GM23248 (cell line): Measurements from ENCODE around the gene FLT3.

Experiments
- EZH2 ChIP-seq: fragments of 200-600 bp; sonication (generic); IDR thresholded peaks from 2 replicates; pipeline ENCODE4 v1.6.1; 2018; ENCODE audit warnings: antibody characterized with exemption, mild to moderate bottlenecking; ENCODE audit not compliant: insufficient read depth, poor library complexity, severe bottlenecking
- EZH2phosphoT487 ChIP-seq: fragments of 200-600 bp; sonication (generic); IDR thresholded peaks from 2 replicates; pipeline ENCODE4 v1.6.1; 2018; ENCODE audit warnings: antibody characterized with exemption, moderate library complexity, mild to moderate bottlenecking, low read depth; ENCODE audit not compliant: insufficient read depth

GRCh38 chr13:28012896-28013295 is 87.5 kb downstream of the FLT3 start:
- TF ChIP-seq EZH2phosphoT487 (no peak), EZH2 (no peak)
